HG03432 (cell line): Measurements from ENCODE around the gene ADAMTSL1.

Experiments
- ATAC-seq: cut with Tn5 transposase; IDR thresholded peaks from one replicate; pipeline ENCODE4 v1.9.1; 2021; ENCODE audit warnings: mild to moderate bottlenecking, moderate library complexity; ENCODE audit not compliant: unreplicated experiment

ADAMTSL1 gene

GRCh38 chr9:18795947-18796671, 322.2 kb downstream of the ADAMTSL1 start:
- no peak for ATAC-seq

- ATAC-seq: no peak
Measured at GRCh38 chr9:18796696-18797270, 322.8 kb downstream of the ADAMTSL1 start.

GRCh38 chr9:18798106-18798505, 324.2 kb downstream of the ADAMTSL1 start:
- no peak for ATAC-seq

- no peak for ATAC-seq
Measured at GRCh38 chr9:18798508-18799290, 324.7 kb downstream of the ADAMTSL1 start.

- no peak for ATAC-seq
Measured at GRCh38 chr9:18799428-18799827, 325.5 kb downstream of the ADAMTSL1 start.

GRCh38 chr9:18800579-18800978, 326.6 kb downstream of the ADAMTSL1 start:
- ATAC-seq: no peak

GRCh38 chr9:18805386-18805785, 331.4 kb downstream of the ADAMTSL1 start:
- ATAC-seq: no peak

- ATAC-seq: no peak
Measured at GRCh38 chr9:18806232-18807080, 332.5 kb downstream of the ADAMTSL1 start.

GRCh38 chr9:18810581-18810980, 336.6 kb downstream of the ADAMTSL1 start:
- ATAC-seq: no peak

GRCh38 chr9:18811171-18811570, 337.2 kb downstream of the ADAMTSL1 start:
- no peak for ATAC-seq

- no peak for ATAC-seq
Measured at GRCh38 chr9:18819418-18819817, 345.5 kb downstream of the ADAMTSL1 start.

- ATAC-seq: no peak
Measured at GRCh38 chr9:18820566-18821095, 346.7 kb downstream of the ADAMTSL1 start.

GRCh38 chr9:18821788-18822187, 347.8 kb downstream of the ADAMTSL1 start:
- ATAC-seq: no peak

- no peak for ATAC-seq
Measured at GRCh38 chr9:18822850-18823249, 348.9 kb downstream of the ADAMTSL1 start.

GRCh38 chr9:18824095-18824666, 350.2 kb downstream of the ADAMTSL1 start:
- no peak for ATAC-seq

GRCh38 chr9:18825656-18826170, 351.8 kb downstream of the ADAMTSL1 start:
- no peak for ATAC-seq

- no peak for ATAC-seq
Measured at GRCh38 chr9:18826248-18826647, 352.3 kb downstream of the ADAMTSL1 start.

- ATAC-seq: no peak
Measured at GRCh38 chr9:18829066-18829465, 355.1 kb downstream of the ADAMTSL1 start.

GRCh38 chr9:18829873-18830272, 355.9 kb downstream of the ADAMTSL1 start:
- no peak for ATAC-seq

- ATAC-seq: peak; percentile 77
Measured at GRCh38 chr9:18834740-18835361, 360.9 kb downstream of the ADAMTSL1 start.
